HG03064 (cell line): ENCODE results near the gene MCM3AP.
A peak's percentile ranks its signal among the peaks of the same experiment; 100 is the strongest.
"Not testable (repeated sequence)": the region's sequence is repeated elsewhere in the genome, so short reads cannot be mapped to it uniquely, and the experiment has no call there.

Experiments
- ATAC-seq: cut with Tn5 transposase; IDR thresholded peaks from one replicate; pipeline ENCODE4 v1.9.1; 2021; ENCODE audit warnings: low read depth; ENCODE audit not compliant: unreplicated experiment

MCM3AP gene

DNA sequence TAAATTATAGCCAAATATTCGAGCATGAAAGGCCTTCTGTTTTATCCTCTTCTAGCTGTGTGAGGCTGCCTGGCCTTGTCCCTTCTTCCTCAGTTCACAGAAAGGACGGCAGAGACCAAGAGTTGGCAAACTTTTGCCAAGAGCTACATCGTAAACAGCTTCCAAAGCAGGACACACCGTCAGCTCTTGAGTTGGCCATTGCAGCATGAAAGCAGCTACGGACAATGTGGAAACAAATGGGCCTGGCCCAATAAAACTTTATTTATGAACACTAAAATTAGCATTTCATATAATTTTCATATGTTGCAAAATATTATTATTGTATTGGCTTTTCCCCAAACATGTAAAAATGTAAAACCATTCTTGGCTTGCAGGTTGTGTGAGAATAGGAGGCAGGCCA lies 27.5 kb upstream of the MCM3AP start:
- ATAC-seq: no peak

DNA sequence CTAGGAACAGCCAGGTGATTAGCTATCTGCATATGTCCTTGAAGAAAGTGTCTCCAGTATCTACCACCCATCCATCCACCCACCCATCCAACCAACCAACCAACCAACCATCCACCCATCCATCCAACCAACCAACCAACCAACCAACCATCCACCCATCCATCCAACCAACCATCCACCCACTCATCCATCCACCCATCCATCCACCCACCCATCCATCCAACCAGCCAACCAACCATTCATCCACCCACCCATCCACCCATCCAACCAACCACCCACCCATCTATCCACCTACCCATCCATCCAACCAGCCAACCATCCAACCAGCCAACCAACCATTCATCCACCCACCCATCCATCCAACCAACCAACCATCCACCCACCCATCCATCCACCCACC lies 26.2 kb upstream of the MCM3AP start:
- no peak for ATAC-seq

DNA sequence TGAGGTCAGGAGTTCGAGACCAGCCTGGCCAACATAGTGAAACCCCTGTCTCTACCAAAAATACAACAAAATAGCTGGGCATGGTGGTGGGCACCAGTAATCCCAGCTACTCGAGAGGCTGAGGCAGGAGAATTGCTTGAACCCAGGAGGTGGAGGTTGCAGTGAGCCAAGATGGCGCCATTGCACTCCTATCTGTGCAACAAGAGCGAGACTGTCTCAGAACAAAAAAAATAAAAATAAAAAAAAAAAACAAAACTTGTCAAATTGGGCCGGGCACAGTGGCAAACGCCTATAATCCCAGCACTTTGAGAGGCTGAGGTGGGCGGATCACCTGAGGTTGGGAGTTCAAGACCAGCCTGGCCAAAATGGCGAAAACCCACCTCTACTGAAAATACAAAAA lies 24.8 kb upstream of the MCM3AP start:
- not testable (repeated sequence) for ATAC-seq

- ATAC-seq: no peak
These were observed 23.0 kb upstream of the MCM3AP start for GRCh38 chr21:46308431-46308830.

DNA sequence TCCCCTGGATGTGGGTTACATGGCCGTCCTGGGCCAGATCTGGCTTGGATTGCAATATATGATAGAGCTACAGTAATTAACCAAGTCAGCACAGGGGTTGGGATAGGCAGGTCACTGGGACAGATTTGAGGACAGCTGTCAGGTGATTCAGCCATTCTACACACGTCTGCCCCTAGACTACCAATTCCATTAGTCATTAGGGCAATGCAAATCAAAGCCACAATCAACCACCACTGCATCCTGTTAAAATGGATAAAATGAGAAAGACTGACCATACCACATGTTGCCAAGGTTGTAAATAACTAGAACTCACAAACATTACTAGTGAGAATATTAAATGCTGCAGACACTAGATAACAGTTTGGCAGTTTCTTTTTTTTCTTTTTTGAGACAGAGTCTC lies 22.2 kb upstream of the MCM3AP start:
- no peak for ATAC-seq

GRCh38 chr21:46304955-46305354 lies 19.5 kb upstream of the MCM3AP start:
- no peak for ATAC-seq

DNA sequence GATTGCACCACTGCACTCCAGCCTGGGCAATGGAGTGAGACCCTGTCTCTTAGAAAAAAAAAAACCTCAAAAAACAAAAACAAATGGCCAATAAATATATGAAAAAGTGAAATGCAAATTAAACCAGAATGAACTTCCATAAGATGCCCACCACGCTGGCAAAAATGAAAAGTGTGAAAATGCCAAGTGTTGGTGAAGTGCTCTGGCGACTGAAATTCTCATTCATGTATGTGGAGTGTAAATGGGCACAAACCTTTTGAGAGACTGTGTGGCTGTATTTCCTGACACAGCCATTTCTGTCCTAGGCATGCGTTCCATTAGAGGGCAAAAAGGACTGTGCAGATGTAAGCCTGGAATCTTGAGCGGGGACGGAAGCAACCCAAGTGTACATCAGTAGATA lies 19.0 kb upstream of the MCM3AP start:
- ATAC-seq: no peak

- ATAC-seq: no peak
These were observed 16.3 kb upstream of the MCM3AP start for GRCh38 chr21:46301759-46302158.

DNA sequence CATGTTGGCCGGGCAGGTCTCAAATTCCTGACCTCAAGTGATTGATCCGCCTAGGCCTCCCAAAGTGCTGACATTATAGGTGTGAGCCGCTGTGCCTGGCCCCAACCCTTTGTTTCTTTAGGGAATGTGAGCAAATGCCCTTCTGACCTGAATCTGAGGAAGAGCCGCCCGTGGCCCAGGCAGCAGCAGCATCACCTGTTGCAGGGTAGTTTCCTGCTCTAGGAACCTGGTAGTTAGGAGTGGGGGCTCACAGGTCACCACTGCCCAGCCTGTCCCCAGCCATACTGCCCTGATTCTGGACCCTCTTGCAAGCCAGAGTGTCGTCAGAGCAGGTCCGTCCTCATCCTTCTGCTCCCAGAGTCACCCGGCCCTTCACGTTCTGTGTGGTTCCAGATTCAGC lies 13.8 kb upstream of the MCM3AP start:
- ATAC-seq: no peak

GRCh38 chr21:46297338-46298271 lies 12.2 kb upstream of the MCM3AP start:
- ATAC-seq: no peak

- no peak for ATAC-seq
These were observed 10.8 kb upstream of the MCM3AP start for GRCh38 chr21:46295996-46296752.

DNA sequence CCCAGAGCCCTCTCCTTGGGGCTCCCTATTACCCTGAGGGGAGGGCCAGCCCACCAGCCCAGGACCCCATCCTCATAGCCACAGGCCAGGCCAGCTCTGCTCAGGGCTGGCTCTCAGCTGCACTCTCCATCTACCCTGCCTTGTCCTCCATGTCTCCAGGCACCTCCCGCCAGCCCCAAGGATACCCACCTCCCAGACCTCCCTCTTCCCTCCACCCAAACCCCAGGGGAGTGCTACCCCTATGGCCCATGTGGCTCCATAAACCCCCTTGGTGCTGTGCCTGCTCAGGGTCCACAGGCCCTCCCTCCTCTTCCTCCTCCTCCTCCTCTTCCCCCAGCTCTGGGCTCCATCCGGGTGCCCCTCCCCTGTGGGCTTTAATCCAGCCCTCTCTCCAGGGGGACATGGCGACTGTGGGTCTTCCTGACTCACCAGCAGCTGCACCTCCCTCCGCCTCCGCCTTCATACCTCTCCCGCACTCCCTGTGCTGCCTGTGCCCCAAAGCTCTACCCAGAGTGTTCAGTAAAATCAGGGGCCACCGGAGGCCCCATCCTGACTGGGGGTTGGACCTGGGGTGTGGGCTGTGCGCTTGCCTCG lies 9.9 kb upstream of the MCM3AP start:
- ATAC-seq: no peak

GRCh38 chr21:46294647-46295176 lies 9.3 kb upstream of the MCM3AP start:
- ATAC-seq: no peak

DNA sequence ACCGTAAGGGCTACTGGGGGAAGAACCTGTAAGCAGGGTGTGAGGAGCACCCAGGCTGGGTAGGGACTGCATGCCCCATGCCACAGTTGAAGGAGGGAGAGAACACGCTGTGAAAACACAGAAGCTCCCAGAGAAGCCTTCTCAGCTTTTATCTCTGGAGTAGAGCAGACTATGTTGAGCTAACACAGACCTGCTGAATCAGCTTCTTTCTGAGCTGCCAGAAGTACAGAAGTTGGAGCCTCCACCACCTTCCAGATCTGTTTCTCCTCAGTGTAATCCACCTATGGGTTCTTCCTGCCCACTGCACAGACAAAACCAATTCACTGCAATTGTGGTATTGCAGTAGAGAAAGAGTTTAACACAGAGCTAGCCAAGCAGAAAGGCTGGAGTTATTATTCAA lies 6.2 kb upstream of the MCM3AP start:
- no peak for ATAC-seq

GRCh38 chr21:46289655-46290179 lies 4.3 kb upstream of the MCM3AP start:
- ATAC-seq: no peak

DNA sequence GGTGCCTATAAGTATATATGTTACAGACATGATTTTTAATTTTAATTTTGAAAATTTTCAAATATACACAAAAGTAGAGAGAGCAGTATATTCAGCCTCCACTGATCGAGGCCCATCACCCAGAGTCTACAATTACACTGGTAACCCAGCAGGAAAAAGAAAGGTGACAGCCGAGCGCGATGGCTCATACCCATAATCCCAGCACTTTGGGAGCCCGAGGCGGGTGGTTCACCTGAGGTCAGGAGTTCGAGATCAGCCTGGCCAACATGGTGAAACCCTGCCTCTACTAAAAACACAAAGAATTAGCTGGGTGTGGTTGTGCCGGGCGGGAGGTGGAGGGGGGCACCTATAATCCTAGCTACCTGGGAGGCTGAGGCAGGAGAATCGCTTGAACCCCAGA lies 2.1 kb upstream of the MCM3AP start:
- no peak for ATAC-seq

- ATAC-seq: no peak
These were observed 1.2 kb upstream of the MCM3AP start for GRCh38 chr21:46286648-46287002.

DNA sequence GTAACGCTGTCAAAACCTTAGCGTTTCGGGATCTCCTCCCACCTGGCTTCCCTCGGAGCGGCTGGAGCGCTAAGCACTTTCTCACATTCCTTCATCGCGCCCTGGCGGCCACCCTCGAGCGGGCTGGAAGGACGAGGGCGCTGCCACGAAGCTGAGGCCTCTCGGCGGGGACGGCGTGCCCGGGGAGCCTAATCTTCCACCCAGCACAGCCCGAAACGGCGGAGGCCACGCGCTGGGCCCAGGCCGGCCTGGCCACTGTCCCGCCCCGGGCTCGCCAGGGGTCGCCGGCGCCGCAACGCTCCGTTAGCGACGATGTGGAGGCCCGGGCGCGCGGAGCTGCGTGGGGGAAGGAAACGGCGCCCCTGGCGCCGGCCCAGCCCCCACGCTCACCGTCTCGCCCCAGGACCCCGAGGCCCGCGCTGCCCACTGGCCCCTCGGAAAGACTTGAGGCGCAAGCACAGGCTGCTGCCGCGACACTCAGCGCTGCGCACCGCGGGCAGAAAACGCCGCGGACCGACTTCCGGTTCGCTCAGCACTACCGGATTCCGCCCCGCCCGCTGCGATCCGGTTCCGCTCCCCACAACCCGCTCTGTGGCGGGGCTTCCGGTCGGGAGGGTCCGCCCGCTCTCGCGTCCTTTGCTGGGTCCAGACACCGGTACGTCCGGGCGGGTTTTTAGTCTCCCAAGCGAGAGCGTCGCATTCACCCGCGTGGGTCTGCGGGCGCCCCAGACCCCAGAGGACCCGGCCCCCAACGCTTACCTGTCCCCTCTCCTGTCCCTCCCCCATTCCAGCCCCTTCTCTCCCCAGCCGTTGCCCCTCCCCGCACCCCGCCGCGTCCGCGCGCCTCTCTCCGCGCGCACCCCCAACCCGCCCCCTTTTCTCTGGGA lies 593 bp upstream of the MCM3AP start, which contains the start of gene YBEY:
TSS of gene YBEY (plus strand) at position 582 of the 887 bp plus-strand sequence. CDS start 572 bp downstream, outside the sequence.
- peak; percentile 76 for ATAC-seq

GRCh38 chr21:46284733-46285132 lies 678 bp downstream of the MCM3AP start:
- no peak for ATAC-seq
